ENCODE measurements around the gene EI24.

- TF ChIP-seq EZH2 (IDR thresholded peaks at IDR 0.05; ENCODE audit: low read length) (no peak), CTCF (optimal IDR thresholded peaks at IDR 0.05 in 1 of 3, IDR thresholded peaks at IDR 0.05 in 1 of 3, conservative IDR thresholded peaks at IDR 0.05 in 1 of 3; ENCODE audit: extremely low read depth in 1 of 3, insufficient read depth in 2 of 3, low read length in 3 of 3) (no peak)
Measured at GRCh38 chr11:125623064-125623463, 53.8 kb downstream of the EI24 start.

All from keratinocyte (primary cell).